GM12801 (cell line): ENCODE measurements around the gene SEC23IP.

ENCODE experiments used
- TF ChIP-seq, protein P1 (sequence below): IDR thresholded peaks from one replicate; pipeline ENCODE4 v1.5.1; 2011; ENCODE audit warnings: control low read depth; ENCODE audit not compliant: insufficient read length; ENCODE audit errors: extremely low read depth

The SEC23IP gene

DNA sequence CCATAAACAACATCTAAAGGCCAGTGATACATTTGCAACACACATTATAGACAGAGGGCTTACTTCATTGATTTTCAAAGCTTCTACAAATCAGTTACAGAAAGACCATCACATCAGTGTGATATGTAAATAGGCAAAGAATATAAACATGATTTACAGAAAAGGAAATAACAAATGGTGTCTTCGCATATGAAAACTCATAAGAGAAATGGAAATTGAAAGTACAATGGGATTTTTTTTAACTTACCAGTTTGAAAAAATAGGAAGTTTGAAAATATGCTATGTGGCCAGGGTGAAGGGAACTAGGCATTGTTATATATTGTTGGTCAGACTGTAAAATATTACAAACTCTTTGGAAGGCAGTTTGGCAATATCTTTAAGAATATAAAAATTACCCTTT, 27.3 kb downstream of the SEC23IP start:
- TF ChIP-seq, protein P1, sequence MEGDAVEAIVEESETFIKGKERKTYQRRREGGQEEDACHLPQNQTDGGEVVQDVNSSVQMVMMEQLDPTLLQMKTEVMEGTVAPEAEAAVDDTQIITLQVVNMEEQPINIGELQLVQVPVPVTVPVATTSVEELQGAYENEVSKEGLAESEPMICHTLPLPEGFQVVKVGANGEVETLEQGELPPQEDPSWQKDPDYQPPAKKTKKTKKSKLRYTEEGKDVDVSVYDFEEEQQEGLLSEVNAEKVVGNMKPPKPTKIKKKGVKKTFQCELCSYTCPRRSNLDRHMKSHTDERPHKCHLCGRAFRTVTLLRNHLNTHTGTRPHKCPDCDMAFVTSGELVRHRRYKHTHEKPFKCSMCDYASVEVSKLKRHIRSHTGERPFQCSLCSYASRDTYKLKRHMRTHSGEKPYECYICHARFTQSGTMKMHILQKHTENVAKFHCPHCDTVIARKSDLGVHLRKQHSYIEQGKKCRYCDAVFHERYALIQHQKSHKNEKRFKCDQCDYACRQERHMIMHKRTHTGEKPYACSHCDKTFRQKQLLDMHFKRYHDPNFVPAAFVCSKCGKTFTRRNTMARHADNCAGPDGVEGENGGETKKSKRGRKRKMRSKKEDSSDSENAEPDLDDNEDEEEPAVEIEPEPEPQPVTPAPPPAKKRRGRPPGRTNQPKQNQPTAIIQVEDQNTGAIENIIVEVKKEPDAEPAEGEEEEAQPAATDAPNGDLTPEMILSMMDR, result no peak

DNA sequence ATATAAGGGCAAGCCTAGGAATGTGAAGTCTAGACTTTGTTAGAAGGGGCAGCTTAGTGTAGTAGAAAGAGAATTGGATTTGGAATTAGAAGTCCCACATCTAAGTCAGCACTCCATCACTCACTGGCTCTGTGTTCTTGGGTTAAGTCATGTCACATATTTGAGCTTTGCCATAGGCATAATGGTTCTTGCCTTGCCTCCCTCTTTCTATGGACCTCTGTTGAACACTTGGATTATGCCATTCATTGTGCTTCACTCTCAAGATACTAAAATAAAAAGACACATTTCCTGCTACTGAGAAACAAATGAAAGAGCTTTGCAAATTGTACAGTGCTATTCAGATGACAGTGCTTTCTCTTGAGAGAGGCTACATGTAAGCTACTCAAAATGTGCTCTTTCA, 35.9 kb downstream of the SEC23IP start:
- TF ChIP-seq, protein P1, result no peak

GRCh38 chr10:119931871-119932270, 39.3 kb downstream of the SEC23IP start:
- TF ChIP-seq, protein P1, result no peak

DNA sequence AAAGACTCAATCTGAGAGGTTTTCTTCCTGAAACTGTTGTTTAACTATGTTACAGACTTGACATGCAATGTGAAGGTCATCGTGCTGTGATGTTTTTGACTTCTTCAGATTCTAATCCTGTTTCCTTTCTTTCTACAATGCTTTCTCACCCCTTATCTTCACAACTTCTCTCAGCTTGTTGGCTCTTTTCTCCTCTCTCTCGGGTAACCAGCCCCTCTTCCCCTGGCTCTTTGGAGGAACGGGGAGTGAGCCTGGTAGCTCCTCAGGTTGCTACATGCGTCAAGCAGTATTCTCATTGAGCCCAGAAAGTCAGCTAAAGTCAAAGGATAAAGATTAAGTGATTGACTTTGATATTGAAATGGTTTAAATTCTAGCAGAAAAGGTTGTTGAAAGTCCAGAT, 40.1 kb downstream of the SEC23IP start:
- TF ChIP-seq, protein P1, result no peak

DNA sequence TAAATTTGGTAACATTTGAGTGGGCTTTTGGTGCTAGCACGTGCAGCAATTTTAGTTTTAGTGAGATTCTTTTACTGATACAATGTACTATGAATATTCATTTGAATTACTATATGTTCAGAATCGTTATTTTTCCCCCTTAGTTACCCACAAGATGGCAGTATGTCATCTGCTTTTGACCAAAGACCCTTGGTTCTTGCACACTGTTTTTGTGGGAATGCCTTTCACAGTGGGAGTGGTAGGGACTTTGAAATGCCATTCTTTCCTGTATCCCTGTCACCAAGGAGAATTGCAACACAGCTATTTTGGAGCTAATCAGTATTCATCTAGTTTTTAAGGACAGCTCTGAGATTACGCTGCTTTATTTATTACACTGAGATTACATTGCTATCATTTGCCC, 40.6 kb downstream of the SEC23IP start:
- TF ChIP-seq, protein P1, result no peak

DNA sequence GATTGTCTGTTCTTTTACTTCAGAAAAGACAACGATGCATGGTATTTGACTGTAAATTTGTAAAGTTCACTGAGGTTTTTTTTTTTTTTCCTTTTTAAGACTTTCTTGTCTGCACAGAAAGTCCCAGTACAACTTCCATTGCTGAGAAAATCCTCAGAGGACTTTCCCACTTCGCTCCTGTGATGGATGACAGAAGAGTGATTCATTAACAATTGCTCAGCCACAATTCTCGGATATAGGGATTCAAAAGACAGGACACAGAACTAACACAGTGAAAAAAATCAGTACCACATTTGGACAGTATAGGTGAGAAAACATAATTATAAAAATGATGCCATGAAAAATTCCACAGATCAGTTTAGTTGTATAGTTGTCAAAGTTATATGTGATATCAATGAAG, 48.0 kb downstream of the SEC23IP start:
- TF ChIP-seq, protein P1, result no peak

DNA sequence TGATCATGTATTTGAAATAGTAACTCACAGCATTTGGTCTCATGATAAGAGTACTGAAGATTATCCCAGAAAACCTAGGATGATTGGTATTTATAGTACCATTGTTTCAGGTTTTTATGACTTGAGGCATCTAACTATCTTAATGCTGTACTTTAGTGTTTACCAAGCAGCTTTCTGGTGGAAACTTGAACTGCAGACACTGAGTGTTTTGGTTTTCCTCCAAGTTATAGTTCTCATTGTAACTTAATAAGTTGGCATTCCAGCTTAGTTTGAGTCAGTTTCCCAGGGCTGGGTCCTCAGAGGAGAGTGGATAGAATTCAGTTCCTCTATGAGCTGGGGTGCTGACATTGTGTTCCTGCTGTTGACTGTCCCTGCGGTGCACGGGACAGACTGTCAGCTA, 50.4 kb downstream of the SEC23IP start:
- TF ChIP-seq, protein P1, result no peak

DNA sequence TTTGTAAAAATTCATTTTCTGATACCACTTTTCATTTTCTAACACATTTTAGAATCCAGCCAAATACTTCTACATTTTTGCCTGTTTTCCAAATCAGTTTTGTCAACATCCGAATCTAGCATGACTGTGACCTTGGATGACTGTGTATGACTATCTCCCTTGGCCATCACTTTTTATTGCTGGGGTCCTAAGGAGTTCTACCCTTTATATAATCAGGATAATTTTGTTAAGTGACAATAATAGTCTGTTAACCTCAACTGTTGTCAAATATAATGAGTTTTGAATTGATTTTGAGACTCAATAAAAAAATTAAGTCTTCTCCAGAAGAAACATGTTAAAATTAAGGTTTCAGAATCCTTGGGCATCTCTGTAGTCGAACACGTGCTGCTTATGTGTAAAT, 53.3 kb downstream of the SEC23IP start:
- TF ChIP-seq, protein P1, result no peak
